Measurements from ENCODE around the gene MUC2. TPM values are rescaled to one million over a fixed set of nuclear protein-coding genes. Genes with fewer than 3 reads are reported as not detected.
A peak's percentile ranks its signal among the peaks of the same experiment; 100 is the strongest.

Gene MUC2
- total RNA-seq, 1 experiment from 2014 or later = 0.47 TPM

DNA sequence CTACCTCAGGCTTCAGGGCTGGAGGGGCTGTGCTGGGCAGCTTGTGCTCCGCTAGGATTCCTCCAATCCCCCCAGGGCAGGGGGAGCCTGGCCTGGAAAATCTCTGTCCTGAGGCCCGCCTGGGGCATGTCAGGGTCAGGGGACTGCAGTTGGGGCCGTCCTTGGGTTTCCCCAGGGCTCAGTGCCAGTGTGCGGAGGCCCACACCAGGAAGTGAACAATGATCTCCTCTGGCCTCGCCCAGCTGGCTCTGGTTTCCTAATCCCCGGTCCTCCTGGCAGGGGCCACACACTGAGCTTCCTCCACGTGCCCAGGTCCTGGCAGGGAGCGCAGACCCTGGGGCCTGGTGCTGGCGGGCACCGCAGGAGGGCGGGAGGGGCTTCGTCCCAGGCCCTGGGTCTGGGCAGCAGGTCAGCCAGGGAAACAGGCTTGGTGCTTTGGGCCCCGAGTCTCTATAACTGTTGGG, 1.4 kb upstream of the MUC2 start:
- Histone ChIP-seq H3K27ac (ENCODE audit: low read depth, low read length) (peak overlapping the region; percentile 42; the same call in 1 of the 2 replicates), H3K79me2 (ENCODE audit: insufficient read depth, low read length) (no peaks in the 10 kb centered on the region), H4K20me1 (ENCODE audit: insufficient read depth) (no peaks in the 10 kb centered on the region), H3K9ac (ENCODE audit: low read length) (peak overlapping the region; percentile 36), H3K36me3 (ENCODE audit: control insufficient read depth in 1 of 2, insufficient read depth in 2 of 2, low read length in 2 of 2) (no peaks in the 10 kb centered on the region), H3K4me3 (replicated peaks in 1 of 2; ENCODE audit: low read depth in 1 of 2, low read length in 2 of 2) (no peak overlapping the region), H3K9me2 (ENCODE audit: insufficient read depth) (no peaks in the 10 kb centered on the region), H3K9me3 (ENCODE audit: control insufficient read depth in 1 of 2, insufficient read depth in 1 of 2, low read depth in 1 of 2, low read length in 2 of 2) (no peaks in the 10 kb centered on the region), H2AFZ (ENCODE audit: low read depth, low read length, poor library complexity, severe bottlenecking) (no peak overlapping the region), H3K27me3 (ENCODE audit: insufficient read depth, low read length) (no peaks in the 10 kb centered on the region), H3K4me1 (ENCODE audit: control insufficient read depth in 1 of 2, insufficient read depth in 2 of 2, low read length in 2 of 2) (peaks cover 19 to 33% of the 10 kb centered on the region in 2 experiments), H3K4me2 (ENCODE audit: low read length) (peak overlapping the region; percentile 52)
- BruUV-seq (replicated peaks) = no TSS peak
- peak; percentile 4 for DNase-seq (ENCODE audit: low read depth, low spot score)
- POLR2A ChIA-PET = interaction anchor here (0.6 kb wide), 1 partner anchor 231 kb away, joined by 4 read pairs; the partner anchor contains the start of genes POLR2L and TSPAN4
- ATAC-seq = peak; percentile 47
- intact Hi-C loops (cut with micrococcal nuclease) = no loop called here
- RAD21 ChIA-PET (ENCODE audit: low non-redundant PET in 1 of 2, low total read pairs in 2 of 2, uncharacterized antibody in 2 of 2, unreplicated experiment in 2 of 2) = no interaction called here
- TF ChIP-seq, protein P1, sequence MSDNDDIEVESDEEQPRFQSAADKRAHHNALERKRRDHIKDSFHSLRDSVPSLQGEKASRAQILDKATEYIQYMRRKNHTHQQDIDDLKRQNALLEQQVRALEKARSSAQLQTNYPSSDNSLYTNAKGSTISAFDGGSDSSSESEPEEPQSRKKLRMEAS (IDR thresholded peaks at IDR 0.05) = peak; percentile 90; the same call in 1 of the 2 replicates
- TF ChIP-seq, protein P2, sequence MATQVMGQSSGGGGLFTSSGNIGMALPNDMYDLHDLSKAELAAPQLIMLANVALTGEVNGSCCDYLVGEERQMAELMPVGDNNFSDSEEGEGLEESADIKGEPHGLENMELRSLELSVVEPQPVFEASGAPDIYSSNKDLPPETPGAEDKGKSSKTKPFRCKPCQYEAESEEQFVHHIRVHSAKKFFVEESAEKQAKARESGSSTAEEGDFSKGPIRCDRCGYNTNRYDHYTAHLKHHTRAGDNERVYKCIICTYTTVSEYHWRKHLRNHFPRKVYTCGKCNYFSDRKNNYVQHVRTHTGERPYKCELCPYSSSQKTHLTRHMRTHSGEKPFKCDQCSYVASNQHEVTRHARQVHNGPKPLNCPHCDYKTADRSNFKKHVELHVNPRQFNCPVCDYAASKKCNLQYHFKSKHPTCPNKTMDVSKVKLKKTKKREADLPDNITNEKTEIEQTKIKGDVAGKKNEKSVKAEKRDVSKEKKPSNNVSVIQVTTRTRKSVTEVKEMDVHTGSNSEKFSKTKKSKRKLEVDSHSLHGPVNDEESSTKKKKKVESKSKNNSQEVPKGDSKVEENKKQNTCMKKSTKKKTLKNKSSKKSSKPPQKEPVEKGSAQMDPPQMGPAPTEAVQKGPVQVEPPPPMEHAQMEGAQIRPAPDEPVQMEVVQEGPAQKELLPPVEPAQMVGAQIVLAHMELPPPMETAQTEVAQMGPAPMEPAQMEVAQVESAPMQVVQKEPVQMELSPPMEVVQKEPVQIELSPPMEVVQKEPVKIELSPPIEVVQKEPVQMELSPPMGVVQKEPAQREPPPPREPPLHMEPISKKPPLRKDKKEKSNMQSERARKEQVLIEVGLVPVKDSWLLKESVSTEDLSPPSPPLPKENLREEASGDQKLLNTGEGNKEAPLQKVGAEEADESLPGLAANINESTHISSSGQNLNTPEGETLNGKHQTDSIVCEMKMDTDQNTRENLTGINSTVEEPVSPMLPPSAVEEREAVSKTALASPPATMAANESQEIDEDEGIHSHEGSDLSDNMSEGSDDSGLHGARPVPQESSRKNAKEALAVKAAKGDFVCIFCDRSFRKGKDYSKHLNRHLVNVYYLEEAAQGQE (IDR thresholded peaks at IDR 0.05; ENCODE audit: low read depth) = no peak
- CTCF ChIA-PET = no interaction called here

DNA sequence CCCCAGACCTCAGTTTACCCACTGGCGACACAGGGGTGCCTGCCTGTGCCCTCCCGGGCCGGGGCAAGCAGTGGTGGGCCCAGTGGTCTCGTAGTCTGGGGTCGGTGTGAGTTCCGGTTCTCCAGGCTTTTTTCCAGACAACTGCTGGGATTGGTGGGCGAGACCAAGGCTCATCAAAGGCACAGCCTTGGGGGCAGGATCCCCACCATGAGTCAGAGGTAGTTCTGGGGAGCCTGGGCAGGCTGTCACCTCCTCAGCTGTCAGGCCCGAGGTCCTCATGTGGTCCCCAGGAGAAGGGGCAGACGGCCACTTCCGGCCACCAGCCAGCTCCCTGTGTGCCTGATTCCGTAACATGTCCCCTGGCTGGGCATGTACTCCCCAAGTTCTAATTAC, 827 bp upstream of the MUC2 start:
- RAD21 ChIA-PET (ENCODE audit: low non-redundant PET in 1 of 2, low total read pairs in 2 of 2, uncharacterized antibody in 2 of 2, unreplicated experiment in 2 of 2) = no interaction called here
- H3K4me3 ChIP-seq (replicated peaks in 1 of 2; ENCODE audit: low read depth in 1 of 2, low read length in 2 of 2) = no peak overlapping the region
- no peaks in the 10 kb centered on the region for H4K20me1 ChIP-seq (ENCODE audit: insufficient read depth)
- intact Hi-C loops (cut with micrococcal nuclease) = no loop called here
- no peaks in the 10 kb centered on the region for H3K36me3 ChIP-seq (ENCODE audit: control insufficient read depth in 1 of 2, insufficient read depth in 2 of 2, low read length in 2 of 2)
- POLR2A ChIA-PET = no interaction called here
- no peak for ATAC-seq
- DNase-seq (ENCODE audit: low read depth, low spot score) = no peak
- no peaks in the 10 kb centered on the region for H3K27me3 ChIP-seq (ENCODE audit: insufficient read depth, low read length)
- no peaks in the 10 kb centered on the region for H3K9me3 ChIP-seq (ENCODE audit: control insufficient read depth in 1 of 2, insufficient read depth in 1 of 2, low read depth in 1 of 2, low read length in 2 of 2)
- no peaks in the 10 kb centered on the region for H3K9me2 ChIP-seq (ENCODE audit: insufficient read depth)
- no peak overlapping the region for H3K9ac ChIP-seq (ENCODE audit: low read length)
- CTCF ChIA-PET = no interaction called here
- no TSS peak for BruUV-seq (replicated peaks)
- no peaks in the 10 kb centered on the region for H3K79me2 ChIP-seq (ENCODE audit: insufficient read depth, low read length)
- no peak overlapping the region for H2AFZ ChIP-seq (ENCODE audit: low read depth, low read length, poor library complexity, severe bottlenecking)
- H3K4me1 ChIP-seq (ENCODE audit: control insufficient read depth in 1 of 2, insufficient read depth in 2 of 2, low read length in 2 of 2) = peaks cover 19 to 33% of the 10 kb centered on the region in 2 experiments
- peak overlapping the region; percentile 52 for H3K4me2 ChIP-seq (ENCODE audit: low read length)
- H3K27ac ChIP-seq (ENCODE audit: low read depth, low read length) = peak overlapping the region; percentile 42; the same call in 1 of the 2 replicates
- TF ChIP-seq SIN3A (IDR thresholded peaks at IDR 0.05; ENCODE audit: low read depth) = no peak
- no peak for TF ChIP-seq ELF1 (IDR thresholded peaks at IDR 0.05; ENCODE audit: borderline replicate concordance, low read depth)
- no peak for TF ChIP-seq RAD21 (IDR thresholded peaks at IDR 0.05; ENCODE audit: low read depth)
- no peak for TF ChIP-seq CBX3 (IDR thresholded peaks at IDR 0.05; ENCODE audit: low read depth)
- no peak for TF ChIP-seq YY1 (IDR thresholded peaks at IDR 0.05; ENCODE audit: extremely low read depth, insufficient replicate concordance, low read depth, low read length)
- TF ChIP-seq, protein P3, sequence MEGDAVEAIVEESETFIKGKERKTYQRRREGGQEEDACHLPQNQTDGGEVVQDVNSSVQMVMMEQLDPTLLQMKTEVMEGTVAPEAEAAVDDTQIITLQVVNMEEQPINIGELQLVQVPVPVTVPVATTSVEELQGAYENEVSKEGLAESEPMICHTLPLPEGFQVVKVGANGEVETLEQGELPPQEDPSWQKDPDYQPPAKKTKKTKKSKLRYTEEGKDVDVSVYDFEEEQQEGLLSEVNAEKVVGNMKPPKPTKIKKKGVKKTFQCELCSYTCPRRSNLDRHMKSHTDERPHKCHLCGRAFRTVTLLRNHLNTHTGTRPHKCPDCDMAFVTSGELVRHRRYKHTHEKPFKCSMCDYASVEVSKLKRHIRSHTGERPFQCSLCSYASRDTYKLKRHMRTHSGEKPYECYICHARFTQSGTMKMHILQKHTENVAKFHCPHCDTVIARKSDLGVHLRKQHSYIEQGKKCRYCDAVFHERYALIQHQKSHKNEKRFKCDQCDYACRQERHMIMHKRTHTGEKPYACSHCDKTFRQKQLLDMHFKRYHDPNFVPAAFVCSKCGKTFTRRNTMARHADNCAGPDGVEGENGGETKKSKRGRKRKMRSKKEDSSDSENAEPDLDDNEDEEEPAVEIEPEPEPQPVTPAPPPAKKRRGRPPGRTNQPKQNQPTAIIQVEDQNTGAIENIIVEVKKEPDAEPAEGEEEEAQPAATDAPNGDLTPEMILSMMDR (IDR thresholded peaks at IDR 0.05 in 2 of 3, conservative IDR thresholded peaks at IDR 0.05 in 1 of 3; ENCODE audit: borderline replicate concordance in 1 of 3, insufficient read depth in 1 of 3, low read depth in 2 of 3, low read length in 2 of 3) = no peak
- no peak for TF ChIP-seq EZH2 (IDR thresholded peaks at IDR 0.05)
- TF ChIP-seq SRF (IDR thresholded peaks at IDR 0.05; ENCODE audit: low read depth) = no peak
- no peak for TF ChIP-seq JUND (IDR thresholded peaks at IDR 0.05)
- TF ChIP-seq ZFX (IDR thresholded peaks at IDR 0.05) = no peak
- no peak for TF ChIP-seq CEBPB (IDR thresholded peaks at IDR 0.05; ENCODE audit: low read depth)
- TF ChIP-seq TCF7L2 (IDR thresholded peaks at IDR 0.05; ENCODE audit: borderline replicate concordance, extremely low read depth, insufficient read depth, insufficient read length) = no peak
- no peak for TF ChIP-seq POLR2AphosphoS5 (IDR thresholded peaks at IDR 0.05; ENCODE audit: low read depth, low read length)
- TF ChIP-seq POLR2A (IDR thresholded peaks at IDR 0.05; ENCODE audit: borderline replicate concordance, extremely low read depth, insufficient read depth, insufficient read length) = no peak
- TF ChIP-seq ZNF274 (IDR thresholded peaks at IDR 0.05; ENCODE audit: low read depth, low read length) = no peak
